Measurements from ENCODE around the gene MARK3. TPM values are rescaled to one million over a fixed set of nuclear protein-coding genes. Genes with fewer than 3 reads are reported as not detected.
"Not testable (repeated sequence)": the region's sequence is repeated elsewhere in the genome, so short reads cannot be mapped to it uniquely, and the experiment has no call there.

The MARK3 gene
- total RNA-seq, 1 experiment from 2014 or later: 57.2 TPM

DNA sequence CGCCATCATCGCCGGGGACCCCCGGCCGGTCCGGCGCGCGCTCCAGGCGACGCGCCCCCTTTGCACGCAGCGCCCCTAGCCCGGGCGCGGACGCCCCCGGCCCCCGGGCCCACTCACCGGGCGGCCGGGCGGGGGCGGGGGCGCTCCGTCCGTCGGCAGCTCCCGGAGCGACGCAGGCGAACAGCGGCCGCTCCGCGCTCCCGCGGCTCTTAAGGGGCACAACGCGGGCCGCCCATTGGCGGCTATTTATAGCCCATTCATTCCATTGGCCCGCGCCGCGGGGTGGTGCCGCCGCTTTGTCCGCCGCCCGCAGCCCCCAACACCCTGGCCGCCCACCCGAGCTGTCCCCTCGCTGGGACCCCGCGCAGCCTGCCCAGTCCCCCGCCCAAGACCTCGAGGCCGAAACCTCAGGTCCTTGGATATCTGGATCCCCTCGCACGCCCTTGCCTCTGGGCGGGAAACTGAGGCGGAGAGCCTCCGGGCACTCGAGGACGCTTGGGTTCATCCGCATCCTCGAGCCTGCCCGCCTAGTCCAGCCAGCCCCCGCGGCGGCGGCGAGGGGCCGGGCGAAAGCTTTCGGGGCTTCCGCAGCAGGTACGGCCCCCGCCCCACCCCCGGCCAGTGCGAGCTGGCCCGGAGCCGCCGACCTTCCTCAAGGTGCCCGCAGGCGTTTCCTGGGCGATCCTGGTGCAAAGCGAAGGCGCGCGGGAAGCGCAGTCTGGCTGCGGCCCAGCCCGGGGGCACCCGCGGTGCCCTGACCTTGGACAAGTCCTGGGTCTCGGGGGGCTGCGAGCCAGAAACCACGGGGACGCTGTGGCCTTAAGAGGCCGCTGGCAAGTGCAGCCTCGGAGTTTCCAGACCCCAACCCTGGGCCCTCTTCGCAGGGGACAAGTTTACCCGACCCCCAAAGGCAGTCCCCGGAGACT lies 137.7 kb downstream of the MARK3 start, which contains the start of gene CKB:
Gene CKB (minus strand): TSS at position 182 of the 926 bp plus-strand sequence. CDS start 337 bp downstream, outside the sequence.
- in situ Hi-C loops (cut with HindIII; ENCODE audit: low pct_unique_long_range_greater_than_20kb, low sequenced_read_pairs): no loop called here
- DNase-seq (ENCODE audit: low read depth, low spot score): peak; percentile 65

DNA sequence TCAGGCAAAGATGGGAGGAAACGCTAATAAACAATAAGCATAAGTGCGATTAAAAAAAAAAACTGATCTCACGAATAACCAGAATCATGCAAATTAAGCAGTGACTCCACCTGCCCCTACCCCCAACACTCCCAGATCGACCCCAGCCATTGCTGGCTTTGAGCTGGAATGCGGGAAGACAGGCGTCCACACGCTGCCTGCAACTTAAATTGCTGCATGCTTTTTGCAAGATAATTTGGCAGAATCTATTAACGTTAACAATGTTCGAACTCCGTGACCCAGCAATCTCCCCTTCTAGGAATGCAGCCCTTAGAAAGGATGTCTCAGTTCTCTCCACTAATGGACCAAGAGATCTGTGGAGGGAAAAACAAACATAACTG lies 138.3 kb downstream of the MARK3 start:
- in situ Hi-C loops (cut with HindIII; ENCODE audit: low pct_unique_long_range_greater_than_20kb, low sequenced_read_pairs): no loop called here
- DNase-seq (ENCODE audit: low read depth, low spot score): no peak

DNA sequence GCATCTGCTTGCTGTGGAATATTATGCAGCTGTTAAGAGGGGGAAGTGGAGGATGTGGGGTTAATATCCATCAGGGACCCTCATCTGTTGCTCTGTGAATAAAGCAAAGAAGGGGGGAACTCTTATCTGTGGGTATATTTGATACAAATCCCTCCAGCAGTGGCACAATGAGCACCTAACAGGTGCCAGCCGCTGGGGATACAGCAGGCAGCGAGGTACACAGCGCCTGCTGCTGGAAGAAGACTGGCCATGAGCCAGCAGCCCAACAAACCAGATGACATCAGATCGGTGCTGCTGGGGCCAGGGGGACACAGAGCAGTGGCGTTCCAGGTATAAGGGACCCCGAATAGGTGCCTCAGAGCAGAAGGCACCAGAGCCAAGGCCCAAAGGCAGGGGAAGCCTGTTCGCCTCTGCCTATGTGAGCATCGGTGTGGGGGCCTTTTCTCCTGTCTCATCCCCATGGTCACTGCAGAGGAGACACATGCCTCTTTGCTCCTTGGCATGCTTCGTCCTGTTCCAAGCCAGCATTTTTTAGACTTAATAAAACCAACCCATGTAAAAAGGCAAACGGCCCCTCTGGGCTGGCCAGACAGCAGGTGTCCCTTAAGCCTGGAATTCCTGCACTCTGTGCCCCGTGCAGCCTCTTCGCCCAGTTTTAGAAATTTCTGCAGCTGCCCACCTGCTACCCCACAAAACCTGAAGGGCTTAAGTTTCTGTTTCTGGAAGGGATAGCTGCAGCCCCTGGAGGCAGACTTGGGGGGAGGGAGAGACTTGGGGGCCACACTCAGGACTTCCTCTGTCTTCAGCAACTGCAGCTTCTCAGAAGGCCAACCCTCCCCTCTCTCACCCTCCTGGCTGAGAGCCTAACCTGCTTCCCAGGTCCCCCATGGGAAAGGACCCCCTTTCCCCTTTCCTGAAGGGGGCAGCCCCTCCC lies 139.1 kb downstream of the MARK3 start:
- in situ Hi-C loops (cut with HindIII; ENCODE audit: low pct_unique_long_range_greater_than_20kb, low sequenced_read_pairs): no loop called here
- no peak for DNase-seq (ENCODE audit: low read depth, low spot score)

DNA sequence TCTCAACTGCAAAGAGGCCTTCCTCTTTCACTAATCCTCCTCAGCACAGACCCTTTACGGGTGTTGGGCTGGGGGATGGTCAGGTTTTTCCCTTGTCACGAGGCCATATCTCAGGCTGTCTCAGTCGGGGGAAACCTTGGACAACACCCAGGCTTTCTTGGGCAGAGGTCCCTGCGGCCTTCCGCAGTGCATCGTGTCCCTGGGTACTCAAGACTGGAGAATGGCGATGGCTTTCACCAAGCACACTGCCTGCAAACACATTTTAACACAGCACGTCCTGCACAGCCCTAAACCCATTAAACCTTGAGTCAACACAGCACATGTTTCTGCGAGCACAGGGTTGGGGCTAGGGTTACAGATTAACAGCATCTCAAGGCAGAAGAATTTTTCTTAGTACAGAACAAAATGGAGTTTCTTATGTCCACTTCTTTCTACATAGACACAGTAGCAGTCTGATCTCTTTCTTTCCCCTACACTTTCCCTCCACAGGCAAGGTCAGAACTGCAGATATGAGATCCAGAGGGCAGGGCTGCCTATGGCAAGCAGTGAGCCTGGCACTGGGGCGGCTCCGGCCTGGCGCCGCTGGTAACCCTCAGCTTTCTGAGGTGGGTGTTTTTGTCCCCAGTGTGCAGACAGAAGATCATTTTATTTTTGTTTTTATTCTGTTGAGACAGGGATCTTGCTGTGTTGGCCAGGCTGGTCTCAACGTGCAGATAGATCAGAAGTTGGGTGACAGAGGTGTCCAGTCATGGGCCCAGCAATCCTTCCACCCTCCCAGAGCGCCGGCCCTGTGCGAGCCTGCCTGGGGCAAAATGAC lies 140.4 kb downstream of the MARK3 start:
- in situ Hi-C loops (cut with HindIII; ENCODE audit: low pct_unique_long_range_greater_than_20kb, low sequenced_read_pairs); DNase-seq (ENCODE audit: low read depth, low spot score): not testable (repeated sequence)

DNA sequence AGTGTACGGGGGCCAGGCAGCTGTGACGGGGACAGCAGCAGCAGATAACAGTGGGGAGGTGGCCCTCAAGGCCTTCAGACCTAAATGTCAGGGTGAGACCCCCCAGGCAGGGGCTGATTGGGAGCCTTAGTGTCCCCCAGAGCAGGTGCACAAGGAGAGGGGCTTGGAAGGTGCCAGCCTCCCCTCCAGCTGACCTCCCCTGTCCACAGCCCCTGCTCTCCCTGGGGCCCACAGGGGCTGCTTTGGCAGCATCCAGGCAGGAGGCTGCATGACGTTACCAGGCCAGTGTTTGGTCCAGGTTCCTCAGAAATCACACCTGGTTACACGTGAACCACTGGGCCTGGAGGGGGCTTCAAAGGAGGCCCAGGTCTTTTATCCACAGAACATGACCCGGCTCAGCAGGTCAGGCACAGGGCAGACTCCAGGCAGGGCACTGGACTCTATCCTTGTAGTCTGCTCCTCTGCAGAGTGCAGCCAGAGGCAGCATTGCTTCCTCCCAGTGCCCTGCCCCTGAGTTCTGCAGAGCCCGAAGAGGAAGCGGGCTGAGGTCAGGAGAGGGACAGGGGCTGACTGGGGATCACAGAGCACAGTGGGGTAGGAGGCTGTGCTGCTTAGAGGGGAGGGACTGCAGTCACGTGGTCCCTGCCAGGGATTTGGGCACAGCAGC lies 141.2 kb downstream of the MARK3 start:
- in situ Hi-C loops (cut with HindIII; ENCODE audit: low pct_unique_long_range_greater_than_20kb, low sequenced_read_pairs): no loop called here
- DNase-seq (ENCODE audit: low read depth, low spot score): no peak

DNA sequence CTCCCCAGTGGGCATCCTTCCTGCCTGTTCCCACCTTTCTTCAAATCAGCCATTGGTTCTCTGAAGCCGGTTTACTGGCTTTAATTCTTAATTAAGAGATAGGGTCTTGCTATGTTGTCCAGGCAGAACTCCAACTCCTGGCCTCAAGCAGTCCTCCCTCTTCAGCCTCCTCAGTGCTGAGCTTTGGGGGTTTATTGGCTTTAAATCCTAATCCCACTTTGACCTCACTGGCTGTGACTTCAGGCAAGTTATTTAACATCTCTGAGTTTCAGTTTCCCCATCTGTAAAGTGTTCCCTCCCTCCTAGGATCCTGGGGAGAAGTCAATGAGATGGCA lies 141.7 kb downstream of the MARK3 start:
- in situ Hi-C loops (cut with HindIII; ENCODE audit: low pct_unique_long_range_greater_than_20kb, low sequenced_read_pairs): no loop called here
- DNase-seq (ENCODE audit: low read depth, low spot score): no peak

DNA sequence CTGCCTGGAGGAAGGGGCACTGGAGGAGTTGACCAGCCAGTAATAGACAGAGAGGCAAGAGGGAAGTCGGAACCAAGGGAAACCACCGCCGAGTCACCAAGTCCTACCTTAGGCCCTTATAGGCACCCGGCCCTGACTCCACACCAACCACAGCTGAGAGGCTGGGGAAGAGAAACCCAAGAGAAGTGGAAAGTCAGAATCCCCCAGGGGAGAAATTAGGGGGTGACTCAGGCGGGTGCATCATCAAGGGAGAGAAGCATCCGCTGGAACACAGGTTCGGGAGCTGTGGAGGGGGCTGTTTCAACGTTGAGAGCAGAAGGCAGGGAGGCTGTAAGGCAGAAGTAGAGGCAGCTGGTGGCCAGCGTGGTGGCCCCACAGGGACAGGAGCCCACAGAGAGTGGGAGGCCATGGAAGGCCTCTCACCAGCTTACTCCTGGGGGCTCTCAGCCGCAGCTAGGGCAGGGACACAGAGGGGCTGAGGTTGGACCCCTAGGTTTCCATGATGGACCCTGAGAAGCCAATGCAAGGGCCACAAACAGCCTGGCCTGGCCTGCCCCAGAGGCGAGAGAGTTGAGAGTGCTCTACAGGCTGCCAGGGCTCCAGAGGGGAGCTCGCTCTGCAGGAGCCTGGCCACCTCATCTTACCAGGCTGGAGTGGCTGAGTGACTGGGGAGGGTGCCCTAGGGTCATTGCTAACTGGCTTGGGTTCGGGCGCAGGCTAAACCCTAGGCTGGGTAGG lies 142.4 kb downstream of the MARK3 start:
- no peak for DNase-seq (ENCODE audit: low read depth, low spot score)
- in situ Hi-C loops (cut with HindIII; ENCODE audit: low pct_unique_long_range_greater_than_20kb, low sequenced_read_pairs): no loop called here

DNA sequence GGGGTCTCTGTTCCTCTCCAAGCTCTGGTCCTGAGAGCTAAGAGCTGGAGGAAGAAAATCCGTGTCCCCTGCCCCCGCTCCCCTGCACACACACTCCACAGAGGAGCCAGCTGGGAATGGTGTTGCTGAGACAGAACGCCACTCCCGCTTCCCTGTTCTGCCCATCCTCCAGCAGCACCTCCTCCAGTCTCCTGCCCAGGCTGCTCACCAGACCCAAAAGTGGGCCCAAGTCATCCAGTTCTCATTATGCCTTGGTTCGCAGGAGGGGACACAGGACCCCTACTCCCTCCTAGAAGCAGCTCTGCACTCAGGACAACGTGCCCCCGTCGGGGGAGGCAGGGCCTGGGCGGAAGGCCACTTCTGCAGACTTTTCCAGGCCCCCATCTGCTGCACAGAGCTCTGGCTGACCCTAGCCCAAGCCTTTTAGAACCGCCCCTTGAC lies 143.0 kb downstream of the MARK3 start:
- in situ Hi-C loops (cut with HindIII; ENCODE audit: low pct_unique_long_range_greater_than_20kb, low sequenced_read_pairs): no loop called here
- peak; percentile 21 for DNase-seq (ENCODE audit: low read depth, low spot score)

DNA sequence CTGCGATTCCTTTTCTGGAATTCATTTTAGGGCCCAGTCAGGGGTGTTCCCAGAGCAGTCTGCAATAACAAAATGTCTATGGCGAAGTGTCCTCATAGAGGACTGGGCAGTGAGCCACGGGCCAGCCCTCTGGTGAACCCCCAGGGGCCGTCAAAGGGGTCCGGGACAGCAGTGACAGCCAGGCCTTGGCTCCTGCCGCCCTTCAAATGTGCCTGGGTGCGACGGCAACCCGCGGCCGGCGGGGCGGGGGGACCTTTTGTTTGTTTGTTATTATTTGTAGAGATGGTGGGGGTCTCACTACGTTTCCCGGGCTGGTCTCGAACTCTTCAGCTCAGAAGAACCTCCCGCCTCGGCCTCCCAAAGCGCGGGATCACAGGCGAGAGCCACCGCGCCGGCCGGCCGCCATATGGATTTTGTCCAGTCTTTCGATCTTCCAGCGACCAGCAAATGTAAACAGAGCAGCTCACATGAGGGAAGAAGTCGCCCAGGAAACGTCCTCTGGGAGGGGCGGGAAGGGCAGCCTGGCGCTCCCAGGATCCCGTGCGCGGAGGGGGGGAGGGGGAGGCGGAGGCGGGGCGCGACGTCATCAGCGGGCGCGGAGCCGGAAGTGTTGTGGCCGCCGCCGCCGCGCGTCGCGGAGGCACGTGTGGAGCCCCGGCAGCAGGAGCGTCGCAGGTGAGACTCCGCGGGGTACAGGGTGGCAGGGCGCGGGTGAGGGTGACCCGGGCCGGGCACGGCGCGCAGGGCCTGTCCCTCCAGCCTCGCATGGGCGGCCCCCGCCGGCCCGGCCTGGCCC lies 143.6 kb downstream of the MARK3 start, which contains the start of gene TRMT61A:
Gene TRMT61A (plus strand): TSS at position 610 of the 796 bp plus-strand sequence. CDS start 783 bp downstream, outside the sequence.
- in situ Hi-C loops (cut with HindIII; ENCODE audit: low pct_unique_long_range_greater_than_20kb, low sequenced_read_pairs): no loop called here
- DNase-seq (ENCODE audit: low read depth, low spot score): peak; percentile 90

DNA sequence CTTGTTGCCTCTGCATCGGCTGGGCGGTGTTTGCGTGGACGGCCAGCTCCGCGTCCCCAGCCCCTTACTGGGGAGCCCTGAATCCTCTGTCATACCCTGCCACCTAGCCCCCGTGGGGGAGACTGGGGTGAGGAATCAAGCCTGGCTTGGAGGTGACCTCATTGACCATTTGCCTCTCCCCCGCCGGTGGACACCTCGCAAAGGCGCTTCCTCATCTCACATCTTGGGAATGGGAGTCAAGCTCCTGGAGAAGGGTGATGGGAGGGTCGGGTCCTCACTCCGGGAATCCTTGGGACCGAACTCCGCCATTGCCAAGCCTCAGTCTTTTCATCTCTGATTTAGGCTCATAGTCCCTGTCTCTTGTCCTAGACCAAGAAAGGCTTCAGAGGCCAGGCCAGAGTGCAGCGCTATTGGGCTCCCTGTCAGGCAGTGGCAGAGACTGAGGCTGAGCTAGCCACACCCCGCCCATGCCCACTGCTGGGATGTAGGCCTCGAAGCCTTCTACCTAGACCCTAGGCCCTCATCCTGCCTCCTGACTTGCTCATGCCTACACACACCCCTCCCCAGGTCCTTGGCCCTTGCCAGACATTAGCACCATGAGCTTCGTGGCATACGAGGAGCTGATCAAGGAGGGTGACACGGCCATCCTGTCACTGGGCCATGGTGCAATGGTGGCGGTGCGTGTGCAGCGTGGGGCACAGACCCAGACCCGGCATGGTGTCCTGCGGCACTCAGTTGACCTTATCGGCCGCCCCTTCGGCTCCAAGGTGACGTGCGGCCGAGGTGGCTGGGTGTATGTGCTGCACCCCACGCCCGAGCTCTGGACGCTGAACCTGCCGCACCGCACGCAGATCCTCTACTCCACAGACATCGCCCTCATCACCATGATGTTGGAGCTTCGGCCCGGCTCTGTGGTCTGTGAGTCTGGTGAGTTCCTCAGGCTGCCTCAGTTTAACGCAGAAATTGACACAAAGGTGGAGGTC lies 144.5 kb downstream of the MARK3 start:
- no peak for DNase-seq (ENCODE audit: low read depth, low spot score)
- in situ Hi-C loops (cut with HindIII; ENCODE audit: low pct_unique_long_range_greater_than_20kb, low sequenced_read_pairs): no loop called here

DNA sequence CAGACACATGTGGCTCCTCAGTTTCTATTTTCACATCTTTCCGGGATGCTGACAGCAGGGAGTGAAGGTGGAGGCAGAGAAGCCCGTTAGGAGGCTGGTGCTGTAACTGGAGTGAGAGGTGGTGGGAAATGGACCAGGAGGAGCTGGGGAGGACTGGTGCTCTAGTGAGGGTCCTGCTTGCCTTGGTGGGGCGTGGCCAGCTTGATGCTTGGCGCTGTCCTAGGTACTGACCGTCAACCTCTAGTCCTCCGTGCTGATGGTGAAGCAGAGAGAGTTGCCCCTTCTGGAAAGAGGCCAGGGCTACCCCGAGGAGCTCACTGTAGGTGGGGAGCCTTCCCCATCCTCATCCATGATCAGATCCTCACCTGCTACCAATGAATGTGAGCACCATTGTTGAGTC lies 145.2 kb downstream of the MARK3 start:
- peak; percentile 28 for DNase-seq (ENCODE audit: low read depth, low spot score)
- in situ Hi-C loops (cut with HindIII; ENCODE audit: low pct_unique_long_range_greater_than_20kb, low sequenced_read_pairs): no loop called here

DNA sequence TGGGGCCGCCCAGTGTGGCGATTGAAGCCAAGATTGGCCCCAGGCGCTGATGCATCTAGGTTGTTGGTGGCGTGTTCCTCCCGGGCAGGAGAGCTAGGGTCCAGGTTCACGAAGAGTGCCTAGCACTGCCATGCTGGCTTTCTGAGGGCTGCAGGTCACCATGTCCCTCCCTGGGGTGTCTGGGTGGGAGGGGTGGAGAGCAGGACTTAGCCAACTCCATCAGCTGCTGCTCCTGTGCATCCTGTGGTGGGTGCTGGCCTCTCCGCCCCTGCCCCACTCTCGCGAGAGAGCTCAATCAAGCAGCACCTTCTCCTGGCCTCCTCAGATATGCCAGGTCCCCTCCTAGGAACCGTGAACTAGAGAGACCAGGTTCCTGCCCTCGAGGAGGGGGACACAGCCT lies 145.6 kb downstream of the MARK3 start:
- DNase-seq (ENCODE audit: low read depth, low spot score): no peak
- in situ Hi-C loops (cut with HindIII; ENCODE audit: low pct_unique_long_range_greater_than_20kb, low sequenced_read_pairs): no loop called here

DNA sequence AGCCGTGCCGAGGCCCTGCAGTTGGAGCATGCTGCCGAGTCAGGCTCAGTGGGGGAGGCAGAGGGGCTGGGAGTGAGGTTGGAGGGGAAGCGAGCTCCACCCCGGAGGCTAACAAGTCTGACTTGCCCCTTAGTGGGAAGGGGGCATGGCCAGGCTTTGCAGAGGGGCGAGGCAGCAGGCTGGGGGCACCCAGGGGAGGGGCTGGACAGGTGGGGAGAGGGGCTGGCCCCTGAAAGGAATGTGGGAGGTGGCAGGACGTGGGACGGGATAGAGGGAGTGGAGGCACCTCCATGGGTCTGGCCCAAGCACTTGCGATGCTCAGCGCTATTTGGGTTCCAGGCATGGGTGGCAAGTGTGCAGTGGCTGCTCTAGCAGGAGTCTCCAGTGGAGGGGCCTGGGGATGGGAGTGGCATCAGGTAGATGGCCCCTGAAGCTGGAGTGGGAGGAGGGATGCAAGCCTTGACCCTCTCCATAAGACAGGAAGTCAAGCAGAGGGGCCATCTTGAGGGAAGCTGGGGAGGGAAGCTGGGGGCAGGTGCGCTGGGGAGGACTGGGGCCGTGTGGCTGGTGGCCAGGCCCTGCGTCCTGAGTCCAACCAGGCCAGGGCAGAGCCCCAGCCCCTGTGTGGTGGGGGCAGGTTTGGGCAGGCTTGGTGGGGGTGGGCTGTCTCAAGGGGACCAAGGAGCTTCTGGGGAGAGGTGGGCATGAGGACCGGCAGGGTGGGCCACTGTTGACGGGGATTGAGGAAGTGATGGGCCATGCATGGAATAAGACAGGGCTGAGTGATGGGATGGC lies 146.4 kb downstream of the MARK3 start:
- DNase-seq (ENCODE audit: low read depth, low spot score): no peak
- in situ Hi-C loops (cut with HindIII; ENCODE audit: low pct_unique_long_range_greater_than_20kb, low sequenced_read_pairs): no loop called here

Measured in SK-MEL-5 (cell line).